K562 (cell line): ENCODE measurements around the gene BBS1. TPM values are rescaled to one million over a fixed set of nuclear protein-coding genes. Genes with fewer than 3 reads are reported as not detected.
A peak's percentile ranks its signal among the peaks of the same experiment; 100 is the strongest.

Source experiments
- ATF7 ChIP-seq: fragments of 450-650 bp; IDR thresholded peaks from 2 replicates; pipeline ENCODE4 v1.7.1; 2014; ENCODE audit warnings: mild to moderate bottlenecking, moderate library complexity
- BCLAF1 ChIP-seq, 2 experiments: fragments of 450-650 bp in 1 of 2; IDR thresholded peaks; 2 replicates each; pipeline ENCODE4 v1.6.1; 2011 to 2017; ENCODE audit warnings: low read depth in 2 of 2, antibody characterized with exemption in 1 of 2, borderline replicate concordance in 1 of 2, low read length in 1 of 2, mild to moderate bottlenecking in 1 of 2, mixed read lengths in 1 of 2; ENCODE audit not compliant: control insufficient read depth in 1 of 2
- CBX3 ChIP-seq, 2 experiments: IDR thresholded peaks; 1 replicate in 1 of 2; 2 replicates in 1 of 2; pipeline ENCODE4 v1.6.1; 2012; ENCODE audit warnings: inconsistent platforms in 2 of 2, low read length in 2 of 2, borderline replicate concordance in 1 of 2, control low read depth in 1 of 2
- GABPA ChIP-seq: fragments of 200-800 bp; sonication (Bioruptor generic); conservative IDR thresholded peaks from 2 replicates; pipeline ENCODE4 v1.6.1; 2016; ENCODE audit warnings: low read depth, missing genetic modification characterization, missing compliant biosample characterization
- HDAC2 ChIP-seq: fragments of 450-650 bp; IDR thresholded peaks from 2 replicates; pipeline ENCODE4 v1.6.1; 2016; ENCODE audit warnings: mild to moderate bottlenecking
- HDAC6 ChIP-seq: IDR thresholded peaks from 2 replicates; pipeline ENCODE4 v1.6.1; 2012; ENCODE audit warnings: low read depth, mild to moderate bottlenecking, control low read depth, inconsistent platforms, low read length, moderate library complexity
- HMGXB4 ChIP-seq: sonication (generic); formaldehyde crosslinking; IDR thresholded peaks from 2 replicates; pipeline ENCODE4 v1.8.1; 2023; ENCODE audit warnings: mild to moderate bottlenecking, missing genetic modification reagents
- HNRNPK ChIP-seq: fragments of 200-400 bp; formaldehyde crosslinking; IDR thresholded peaks from one replicate; pipeline ENCODE4 v1.6.1; 2018; ENCODE audit warnings: mild to moderate bottlenecking, low read depth, low read length; ENCODE audit not compliant: poor library complexity, severe bottlenecking
- KLF16 ChIP-seq: IDR thresholded peaks from 2 replicates; pipeline ENCODE4 v1.6.1; 2016; ENCODE audit warnings: antibody characterized with exemption
- L3MBTL2 ChIP-seq: fragments of 450-650 bp; IDR thresholded peaks from 2 replicates; pipeline ENCODE4 v1.6.1; 2016; ENCODE audit warnings: mild to moderate bottlenecking, moderate library complexity
- NFXL1 ChIP-seq: fragments of 450-650 bp; formaldehyde crosslinking; IDR thresholded peaks from 2 replicates; pipeline ENCODE4 v1.4.0; 2021; ENCODE audit warnings: mild to moderate bottlenecking
- PURB ChIP-seq: sonication (generic); formaldehyde crosslinking; IDR thresholded peaks from 2 replicates; pipeline ENCODE4 v1.9.0; 2021; ENCODE audit warnings: low read depth, mild to moderate bottlenecking, missing genetic modification reagents
- PYGO2 ChIP-seq: fragments of 450-650 bp; IDR thresholded peaks from 2 replicates; pipeline ENCODE4 v1.6.1; 2016; ENCODE audit warnings: mild to moderate bottlenecking, missing genetic modification characterization, moderate library complexity, missing compliant biosample characterization
- RAD21 ChIP-seq, 2 experiments: fragments of 250-450 bp in 1 of 2; fragments of 450-650 bp in 1 of 2; sonication (Bioruptor Pico) in 1 of 2; formaldehyde crosslinking in 1 of 2; IDR thresholded peaks in 1 of 2; conservative IDR thresholded peaks in 1 of 2; 2 replicates each; pipeline versions ENCODE4 v1.4.0 to v1.8.0; 2020 to 2022; ENCODE audit warnings: mild to moderate bottlenecking in 2 of 2, moderate library complexity in 1 of 2
- SIN3B ChIP-seq: fragments of 450-650 bp; IDR thresholded peaks from 2 replicates; pipeline ENCODE4 v1.6.1; 2017; ENCODE audit warnings: low read depth, mild to moderate bottlenecking, moderate library complexity
- SMAD1 ChIP-seq: fragments of 150-350 bp; IDR thresholded peaks from 2 replicates; pipeline ENCODE4 v1.6.1; 2014; ENCODE audit warnings: low read length, low read depth; ENCODE audit not compliant: partially characterized antibody
- SMAD2 ChIP-seq: fragments of 150-350 bp; IDR thresholded peaks from 2 replicates; pipeline ENCODE4 v1.6.1; 2014; ENCODE audit warnings: low read depth, mild to moderate bottlenecking, low read length
- SREBF1 ChIP-seq: fragments of 150-350 bp; IDR thresholded peaks from 2 replicates; pipeline ENCODE4 v1.6.1; 2014; ENCODE audit warnings: antibody characterized with exemption, low read depth, low read length, borderline replicate concordance
- TCFL5 ChIP-seq: fragments of 250-450 bp; sonication (Bioruptor Pico); conservative IDR thresholded peaks from 2 replicates; pipeline ENCODE4 v1.6.1; 2021; ENCODE audit warnings: mild to moderate bottlenecking, moderate library complexity, matching md5 sums
- ZNF174 ChIP-seq: fragments of 250-450 bp; sonication (Bioruptor Pico); IDR thresholded peaks from 2 replicates; pipeline ENCODE4 v1.4.0; 2020; ENCODE audit warnings: mild to moderate bottlenecking
- ZNF232 ChIP-seq: sonication (generic); formaldehyde crosslinking; IDR thresholded peaks from 2 replicates; pipeline ENCODE4 v1.8.0; 2022; ENCODE audit warnings: mild to moderate bottlenecking, missing genetic modification reagents
- ZNF655 ChIP-seq: fragments of 250-450 bp; sonication (Bioruptor Pico); IDR thresholded peaks from 2 replicates; pipeline ENCODE4 v1.5.0; 2021
- ZNF76 ChIP-seq: fragments of 250-450 bp; sonication (Bioruptor Pico); IDR thresholded peaks from 2 replicates; pipeline ENCODE4 v1.4.0; 2020; ENCODE audit warnings: mild to moderate bottlenecking, moderate library complexity, borderline replicate concordance
- polyA plus RNA-seq, 8 experiments: library from polyadenylated mRNA; depleted of rRNA in 4 of 8; stranded (reverse) in 5 of 8; unstranded in 3 of 8; fragments of >200 nt; fragmentation: Nextera tagmentation in 2 of 8; fragmentation: Illumina TruSeq in 1 of 8; extraction: Ambion mirVana in 2 of 8; extraction: Trizol in 1 of 8; gene quantifications; 2 replicates each; pipeline versions ENCODE4 v1.2.1 to v1.2.3, GENCODE V29; 2011 to 2014; ENCODE audit warnings: inconsistent platforms in 1 of 8, missing spikeins in 1 of 8
- total RNA-seq, 7 experiments: library from RNA; depleted of rRNA in 6 of 7; stranded (reverse); fragments of >200 nt in 6 of 7; fragmentation: Illumina TruSeq in 2 of 7; extraction: Trizol in 2 of 7; gene quantifications; 2 replicates each; pipeline versions ENCODE4 v1.2.1 to v1.2.3, GENCODE V29; 2011 to 2021; ENCODE audit warnings: low replicate concordance in 1 of 7

The BBS1 gene
- total and polyA plus RNA-seq, 9 of the 15 experiments (the other 6 are each of a cell fraction or from before 2014, with no cell fraction given): 9.0 to 19.8 (median 12.1) TPM

GRCh38 chr11:66545701-66546367 lies 35.4 kb downstream of the BBS1 start, which contains the start of gene ZDHHC24 (continued):
- no peak for TF ChIP-seq BCLAF1 (IDR thresholded peaks at IDR 0.05; ENCODE audit: borderline replicate concordance in 1 of 2, control insufficient read depth in 1 of 2, low read depth in 2 of 2, low read length in 1 of 2)
- TF ChIP-seq ZNF174 (CRISPR knock-in tag): no peak
- TF ChIP-seq PYGO2 (tag): no peak
- TF ChIP-seq HMGXB4: no peak
- TF ChIP-seq TCFL5 (CRISPR knock-in tag): no peak
- TF ChIP-seq SMAD2: no peak
- no peak for TF ChIP-seq RAD21 (CRISPR knock-in tag; conservative IDR thresholded peaks at IDR 0.05 in 1 of 2, IDR thresholded peaks at IDR 0.05 in 1 of 2)
- no peak for TF ChIP-seq KLF16
- no peak for TF ChIP-seq PURB
- TF ChIP-seq SREBF1: no peak
- peak; percentile 67; the same call in 1 of the 2 replicates for TF ChIP-seq L3MBTL2
- peak; percentile 81 for TF ChIP-seq HNRNPK
- no peak for TF ChIP-seq ZNF76 (CRISPR knock-in tag)
- TF ChIP-seq SMAD1: no peak
- TF ChIP-seq HDAC6: no peak
- TF ChIP-seq ZNF655: no peak
- peak; percentile 48; the same call in 1 of the 2 replicates for TF ChIP-seq SIN3B
- TF ChIP-seq GABPA (tag): peak; percentile 79
- TF ChIP-seq HDAC2: no peak
- TF ChIP-seq ZNF232: no peak
- TF ChIP-seq ATF7: peak; percentile 5
- no peak for TF ChIP-seq NFXL1 (CRISPR knock-in tag)
- TF ChIP-seq CBX3 (IDR thresholded peaks at IDR 0.05; ENCODE audit: borderline replicate concordance in 1 of 2, low read length in 2 of 2): no peak
